T1000 (cell line): ENCODE measurements around the gene PATJ.
A peak's percentile ranks its signal among the peaks of the same experiment; 100 is the strongest.
"Not testable (repeated sequence)": the region's sequence is repeated elsewhere in the genome, so short reads cannot be mapped to it uniquely, and the experiment has no call there.

Experiments used
- DNase-seq: peaks from one replicate; lab custom pipeline; 2025; ENCODE audit warnings: mixed read lengths; lab: John Stamatoyannopoulos, UW

Gene PATJ

GRCh38 chr1:62093261-62093660, 351.0 kb downstream of the PATJ start:
- DNase-seq, result no peak

DNA sequence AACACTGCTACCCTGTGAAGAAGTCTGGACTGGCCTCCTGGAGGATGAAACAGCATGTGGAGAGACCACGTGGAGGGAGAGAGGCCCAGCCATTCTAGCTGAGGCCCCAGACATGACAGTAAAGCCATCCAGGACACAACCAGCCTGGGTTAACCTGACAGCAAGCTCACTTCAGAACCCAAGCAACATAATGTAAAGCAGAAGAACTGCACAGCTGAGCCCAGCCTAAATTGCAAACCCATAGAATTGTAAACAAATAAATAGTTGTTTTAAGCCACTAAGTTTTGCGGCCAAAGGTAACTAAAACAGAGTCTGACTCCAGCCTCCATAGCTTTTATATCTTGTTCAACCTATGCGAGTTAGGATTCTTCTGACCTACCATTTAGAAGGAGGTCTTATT, 355.2 kb downstream of the PATJ start:
- no peak for DNase-seq

- DNase-seq, result no peak
Measured at GRCh38 chr1:62100442-62100841, 358.2 kb downstream of the PATJ start.

DNA sequence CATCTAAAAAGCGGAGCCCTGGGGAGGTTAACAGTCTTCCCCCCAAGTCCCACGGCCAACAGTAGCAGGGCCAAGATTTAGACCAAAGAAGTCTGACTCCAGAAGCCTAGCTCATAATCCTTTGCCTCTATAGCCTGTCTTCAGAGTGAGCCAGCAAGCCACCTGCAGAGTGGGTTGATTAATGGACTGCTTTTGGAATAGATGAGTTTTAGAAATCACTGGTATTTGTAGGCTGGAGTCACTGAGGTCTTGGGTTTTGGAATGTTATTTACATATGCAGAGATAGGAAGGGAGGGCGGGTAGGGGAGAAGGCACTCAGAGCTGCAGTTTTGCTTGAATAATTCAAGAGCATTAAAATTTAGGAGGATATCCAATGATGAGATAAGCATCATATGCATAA, 361.6 kb downstream of the PATJ start:
- DNase-seq, result no peak

DNA sequence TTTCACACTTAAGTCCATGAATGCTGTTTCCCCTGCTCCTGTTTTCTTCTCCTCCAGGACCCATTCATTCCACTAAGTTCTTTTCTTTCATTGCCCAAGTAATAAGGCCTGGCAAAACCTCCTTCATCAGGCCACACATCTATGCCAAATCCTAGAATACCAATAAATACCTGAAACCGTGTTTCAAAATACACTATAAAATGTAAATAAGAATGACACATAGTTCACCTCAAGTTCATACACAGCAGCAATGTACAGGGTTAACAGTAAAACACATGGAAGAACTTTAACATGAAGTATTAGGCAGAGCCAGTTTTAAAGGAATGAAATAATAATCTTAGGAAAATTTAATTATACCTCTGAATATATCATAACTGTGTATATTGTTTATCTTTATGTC, 365.6 kb downstream of the PATJ start:
- no peak for DNase-seq

- no peak for DNase-seq
Measured at GRCh38 chr1:62109124-62109523, 366.8 kb downstream of the PATJ start.

DNA sequence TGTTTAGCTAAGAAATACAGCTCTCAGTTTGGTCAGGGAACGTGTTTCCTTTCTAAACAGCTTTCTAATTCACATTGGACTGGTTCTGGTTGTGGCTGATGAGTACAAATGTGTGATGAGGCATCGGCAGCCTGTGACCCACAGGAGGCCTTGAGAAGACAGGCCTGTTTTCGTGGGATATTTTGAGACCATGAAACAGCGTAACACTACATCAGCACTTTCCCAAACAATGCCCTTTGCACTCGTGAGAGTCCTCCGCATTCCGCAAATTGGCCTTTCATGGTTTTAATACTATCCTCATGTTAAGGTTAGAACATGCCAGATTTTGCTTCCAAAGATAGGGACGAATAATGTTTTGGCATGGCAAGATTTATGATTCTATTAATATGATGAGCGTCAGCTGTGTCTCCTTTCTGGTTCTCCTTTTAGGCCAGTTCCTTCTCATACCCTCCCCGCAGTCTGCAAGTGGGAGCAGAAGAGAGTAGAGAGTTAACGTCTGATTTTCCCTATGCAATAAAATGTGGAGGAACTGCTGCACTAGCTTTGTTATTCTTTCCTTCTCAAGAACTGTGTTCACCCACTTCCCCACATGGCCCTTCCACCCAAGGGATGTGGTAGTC, 368.0 kb downstream of the PATJ start:
- no peak for DNase-seq

DNA sequence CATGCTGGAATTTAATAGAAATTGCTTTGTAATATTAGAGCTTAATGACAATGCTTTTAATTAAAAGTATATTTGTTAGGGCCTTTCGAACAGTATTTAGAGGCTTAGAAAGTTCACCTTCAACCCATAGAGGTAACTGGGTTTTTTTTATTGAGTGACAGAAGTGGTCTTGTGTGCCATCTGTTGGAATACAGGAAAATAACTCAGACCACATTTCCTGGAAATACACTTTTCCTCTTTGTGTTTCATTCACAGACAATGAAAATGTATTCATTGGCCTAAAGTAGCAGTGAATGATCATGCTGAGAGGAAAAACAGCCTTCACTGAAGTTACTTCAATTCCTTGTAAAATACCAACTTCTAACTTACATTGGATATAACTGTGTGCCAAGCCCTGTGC, 368.8 kb downstream of the PATJ start:
- no peak for DNase-seq

DNA sequence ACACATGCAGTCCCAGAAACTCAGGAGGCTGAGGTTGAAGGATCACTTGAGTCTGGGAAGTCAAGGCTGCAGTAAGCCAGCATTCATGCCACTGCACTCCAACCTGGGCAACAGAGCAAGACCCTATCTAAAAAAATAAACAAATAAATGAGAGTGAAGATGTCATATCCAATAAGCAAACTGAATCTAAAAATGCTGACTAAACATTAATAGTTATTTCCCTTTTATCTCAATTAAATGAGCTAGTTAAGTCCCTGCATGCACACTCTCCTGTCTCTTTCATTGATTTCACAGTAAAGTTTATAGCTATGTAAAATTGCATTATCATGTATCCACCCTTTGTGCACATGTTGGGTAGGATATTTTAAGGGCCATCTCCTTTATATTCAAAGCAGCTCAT, 371.2 kb downstream of the PATJ start:
- no peak for DNase-seq

- no peak for DNase-seq
Measured at GRCh38 chr1:62117018-62117750, 374.9 kb downstream of the PATJ start.

GRCh38 chr1:62126579-62127290, 384.5 kb downstream of the PATJ start:
- no peak for DNase-seq

GRCh38 chr1:62128745-62129144, 386.5 kb downstream of the PATJ start:
- no peak for DNase-seq

- no peak for DNase-seq
Measured at GRCh38 chr1:62131093-62131725, 388.9 kb downstream of the PATJ start.

- DNase-seq, result no peak
Measured at GRCh38 chr1:62138029-62138428, 395.7 kb downstream of the PATJ start.

DNA sequence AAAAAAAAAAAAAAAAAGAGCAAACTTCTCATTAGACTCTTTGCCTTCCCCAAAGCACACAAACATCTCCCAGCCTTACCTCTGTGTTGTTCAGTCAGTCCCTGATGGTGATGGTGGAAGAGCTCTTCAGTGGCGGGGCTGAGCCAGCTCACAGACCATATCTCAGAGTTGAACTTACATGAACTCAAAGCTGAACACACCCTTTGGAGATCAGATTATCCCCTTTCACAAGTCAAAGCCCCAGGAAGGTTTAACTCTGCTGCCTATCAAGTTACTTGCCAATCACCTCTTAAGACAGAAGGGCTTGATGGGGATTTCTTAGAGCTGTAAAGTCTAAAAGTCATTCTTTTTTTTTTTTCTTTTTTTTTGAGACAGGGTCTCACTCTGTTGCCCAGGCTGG, 397.1 kb downstream of the PATJ start:
- no peak for DNase-seq

- DNase-seq, result no peak
Measured at GRCh38 chr1:62140666-62141065, 398.4 kb downstream of the PATJ start.

GRCh38 chr1:62142496-62142895, 400.2 kb downstream of the PATJ start:
- DNase-seq, result no peak

DNA sequence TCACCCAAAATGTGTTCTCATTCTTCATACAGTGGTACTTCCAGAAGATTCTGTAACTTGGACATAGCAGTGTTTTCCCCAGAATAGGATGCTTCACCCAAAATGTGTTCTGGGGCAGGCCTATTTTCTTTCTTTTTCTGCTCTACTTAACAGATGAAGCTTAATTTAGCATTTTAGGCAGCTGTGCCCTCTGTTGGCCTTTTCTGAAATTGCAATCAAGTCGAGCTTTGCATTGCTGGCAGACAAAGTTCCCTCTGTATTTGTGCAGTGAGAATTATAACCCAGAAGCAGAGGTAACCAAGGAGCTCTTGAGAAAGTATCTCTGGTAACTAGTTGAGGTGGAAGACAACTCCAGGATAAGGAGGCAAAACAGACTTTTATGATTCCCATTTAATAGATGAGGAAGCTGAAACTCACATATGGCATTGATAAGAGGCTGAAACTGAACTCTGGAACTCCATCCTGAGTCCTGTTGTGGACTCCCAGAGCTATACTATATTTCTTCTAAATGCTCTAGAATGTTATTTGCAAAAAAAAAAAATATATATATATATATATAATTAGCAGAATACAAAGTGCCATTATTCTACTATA, 402.1 kb downstream of the PATJ start:
- DNase-seq, result peak; percentile 27

- DNase-seq, result no peak
Measured at GRCh38 chr1:62159940-62160348, 417.7 kb downstream of the PATJ start.

GRCh38 chr1:62161711-62162110, 419.4 kb downstream of the PATJ start:
- no peak for DNase-seq

GRCh38 chr1:62170380-62170779, 428.1 kb downstream of the PATJ start:
- DNase-seq, result not testable (repeated sequence)

GRCh38 chr1:62175568-62176179, 433.4 kb downstream of the PATJ start:
- DNase-seq, result peak; percentile 29
